Fibroblast of skin of left quadriceps (primary cell): ENCODE measurements around the gene CRIP1.

Source experiments
- DNase-seq, 2 experiments: peaks; one replicate each; pipeline ENCODE4 v3.0.0-alpha.2; 2013; ENCODE audit warnings: low read depth in 2 of 2

CRIP1 gene, protein sequence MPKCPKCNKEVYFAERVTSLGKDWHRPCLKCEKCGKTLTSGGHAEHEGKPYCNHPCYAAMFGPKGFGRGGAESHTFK

DNA sequence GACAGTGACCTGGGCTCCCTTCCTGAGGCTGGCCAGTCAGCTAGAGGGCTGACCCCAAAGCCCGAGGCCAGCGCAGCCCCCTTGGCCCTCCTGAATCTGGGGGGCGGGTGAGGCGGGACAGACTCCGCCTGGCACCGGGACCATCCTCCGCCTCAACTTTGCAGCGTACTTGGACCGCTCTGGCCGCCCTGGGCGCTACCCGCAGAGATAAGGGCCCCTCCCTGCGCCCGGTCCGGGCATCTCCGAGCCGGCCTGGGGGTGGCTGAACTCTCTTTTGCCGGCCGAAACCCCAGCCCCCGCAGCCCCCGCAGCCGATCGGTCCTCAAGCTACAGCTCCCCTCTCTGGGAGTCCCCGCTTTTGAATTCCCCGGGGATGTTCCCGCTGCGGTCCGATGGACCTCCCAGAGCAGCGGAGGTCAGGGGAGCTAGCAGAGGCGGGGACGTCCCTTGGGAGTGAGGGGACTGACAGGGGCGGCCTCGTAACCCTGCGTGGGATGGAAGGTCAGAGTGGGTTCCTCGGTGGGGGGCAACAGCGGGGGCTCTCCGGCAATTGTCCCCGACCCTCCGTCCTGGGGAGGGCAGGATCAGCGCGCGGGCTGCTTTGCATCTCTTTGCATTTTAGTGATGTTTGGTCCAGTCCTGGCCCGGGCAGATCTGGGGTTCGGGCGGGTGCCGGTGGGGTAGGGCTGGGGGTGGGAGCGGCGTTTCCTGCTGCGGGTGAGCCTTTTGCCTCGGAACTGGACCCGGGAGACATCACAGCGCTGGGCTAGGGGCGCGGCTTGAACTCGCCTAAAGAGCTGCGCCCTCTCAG, at the start of gene CRIP1:
CRIP1 (plus strand) TSS at position 724 of the 811 bp plus-strand sequence. CDS start 374 bp downstream, outside the sequence.
- DNase-seq, result no peak

DNA sequence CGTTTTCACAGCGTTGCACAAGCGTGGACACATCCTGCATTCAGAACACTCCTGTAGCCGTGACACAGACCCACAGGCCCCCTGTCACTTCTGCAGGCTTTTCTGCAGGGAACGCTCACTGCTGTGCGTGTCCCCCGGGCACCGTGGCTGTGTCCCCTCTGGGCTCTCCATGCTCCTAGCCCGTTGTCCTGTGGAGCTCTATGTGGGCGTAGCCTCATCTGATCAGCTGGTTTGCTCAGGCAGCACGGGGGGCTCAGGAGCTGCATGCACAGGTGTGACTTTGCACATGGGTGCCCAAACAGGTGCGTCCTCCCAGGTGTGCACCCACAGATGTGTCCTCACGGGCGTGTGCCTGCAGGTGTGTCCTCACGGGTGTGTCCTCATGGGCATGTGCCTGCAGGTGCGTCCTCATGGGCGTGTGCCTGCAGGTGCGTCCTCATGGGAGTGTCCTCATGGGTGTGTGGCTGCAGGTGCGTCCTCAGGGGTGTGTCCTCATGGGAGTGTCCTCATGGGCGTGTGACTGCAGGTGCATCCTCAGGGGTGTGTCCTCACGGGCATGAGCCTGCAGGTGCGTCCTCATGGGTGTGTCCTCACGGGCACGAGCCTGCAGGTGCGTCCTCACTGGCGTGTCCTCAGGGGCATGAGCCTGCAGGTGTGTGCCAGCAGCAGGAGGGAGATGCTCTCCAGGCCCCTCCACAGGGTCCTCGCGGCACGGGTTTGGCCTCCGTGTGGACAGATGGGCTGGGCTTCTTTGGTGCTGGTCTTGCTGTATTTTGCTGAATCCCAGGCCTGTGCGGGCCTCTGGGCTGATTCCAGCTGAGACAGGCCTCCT, 49.6 kb upstream of the CRIP1 start:
- no peak for DNase-seq

DNA sequence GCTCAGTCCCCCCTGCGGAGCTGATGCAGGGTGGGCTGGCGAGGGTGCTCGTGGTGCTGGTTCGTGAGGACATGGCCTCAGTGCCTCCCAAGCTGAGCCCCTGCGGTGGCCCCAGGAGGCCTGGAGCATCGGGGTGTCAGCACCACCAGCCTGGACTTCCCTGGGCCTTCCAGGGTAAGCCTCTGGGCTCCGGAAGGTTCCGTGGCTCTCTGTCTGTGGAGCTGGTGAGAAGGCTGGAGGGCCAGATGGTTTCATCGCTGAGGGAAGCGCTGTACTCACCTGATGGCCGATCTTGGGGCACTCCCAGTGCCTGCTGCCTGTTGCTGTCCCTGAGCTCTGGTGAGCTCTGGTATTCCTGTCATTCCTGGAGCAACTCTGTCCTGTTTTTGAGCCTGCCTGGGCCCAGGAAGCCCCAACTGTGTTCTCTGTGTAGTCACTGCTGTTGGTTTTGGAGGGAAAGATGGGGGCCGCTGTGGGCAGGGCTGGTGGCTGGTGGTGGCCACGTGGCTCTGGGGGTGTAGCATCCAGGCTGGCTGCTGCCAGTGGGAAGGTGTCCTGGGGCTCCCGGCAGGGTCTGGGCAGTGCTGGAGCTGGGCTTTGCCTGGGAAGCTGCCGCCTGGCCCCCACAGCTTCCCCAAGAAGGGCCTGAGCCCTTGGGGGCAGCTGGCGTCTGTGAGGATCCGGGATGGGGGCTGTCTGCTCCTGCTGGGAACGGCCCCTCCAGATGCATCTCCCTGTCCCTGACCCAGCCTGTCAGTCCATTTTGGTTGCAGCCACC, 48.8 kb upstream of the CRIP1 start:
- no peak for DNase-seq

DNA sequence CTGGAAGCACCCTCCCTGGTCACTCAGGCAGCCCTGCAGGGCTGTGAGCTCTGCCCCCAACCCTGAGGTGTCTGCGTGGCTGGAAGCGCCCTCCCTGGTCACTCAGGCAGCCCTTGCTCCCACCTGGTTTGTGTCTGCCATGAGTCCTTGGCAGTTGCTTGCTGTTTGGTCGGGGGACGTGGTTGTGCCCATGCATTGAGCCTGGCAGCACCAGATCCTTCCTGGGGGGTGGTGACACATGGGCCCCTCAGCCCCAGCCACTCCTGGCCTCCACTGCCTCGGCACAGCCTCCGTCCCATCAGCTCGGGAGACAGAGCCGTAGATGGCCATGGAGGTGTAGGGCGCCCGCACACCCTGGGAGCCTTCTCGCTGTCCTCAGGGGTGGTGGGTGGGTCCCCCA, 47.5 kb upstream of the CRIP1 start:
- no peak for DNase-seq

DNA sequence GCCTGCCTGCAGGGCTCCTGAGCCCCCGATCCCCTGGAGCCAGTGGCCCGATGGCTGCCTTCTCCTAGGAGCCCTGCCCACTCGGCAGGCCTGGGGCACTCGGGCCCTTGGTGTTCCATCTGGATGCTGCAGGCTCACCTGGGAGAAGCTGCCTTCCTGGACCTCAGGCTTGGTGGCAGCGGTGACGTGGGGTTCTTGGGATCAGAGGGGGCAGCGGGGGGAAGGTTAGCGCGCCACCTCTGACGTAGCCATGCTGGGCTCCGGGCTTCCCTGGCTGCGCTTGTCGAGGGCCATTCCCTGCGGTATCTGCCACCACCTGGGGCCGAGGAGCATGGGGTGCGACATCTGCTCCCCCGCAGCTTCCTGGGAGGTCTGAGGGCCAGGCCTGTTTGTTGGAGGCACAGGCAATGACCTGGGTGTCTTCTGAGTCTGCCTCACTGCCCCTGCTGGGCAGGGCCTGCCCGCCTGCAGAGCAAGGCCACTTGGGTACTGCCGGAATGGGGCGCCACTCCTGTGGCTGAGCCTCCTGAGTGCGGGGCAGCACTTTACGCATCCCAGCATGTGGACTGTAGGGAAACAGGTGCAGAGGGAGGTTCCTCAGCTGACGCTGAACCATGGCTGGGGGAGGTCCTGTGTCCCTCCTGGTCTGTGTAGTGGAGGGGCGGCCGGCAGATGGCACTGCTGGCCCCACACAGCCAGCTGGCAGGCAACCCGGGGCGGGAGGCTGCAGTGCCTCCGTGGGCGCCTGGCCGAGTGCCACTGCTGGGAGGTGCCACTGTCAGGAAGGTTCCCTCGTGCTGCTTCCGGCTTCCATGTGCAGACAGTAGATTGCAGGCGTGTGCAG, 46.8 kb upstream of the CRIP1 start:
- no peak for DNase-seq

DNA sequence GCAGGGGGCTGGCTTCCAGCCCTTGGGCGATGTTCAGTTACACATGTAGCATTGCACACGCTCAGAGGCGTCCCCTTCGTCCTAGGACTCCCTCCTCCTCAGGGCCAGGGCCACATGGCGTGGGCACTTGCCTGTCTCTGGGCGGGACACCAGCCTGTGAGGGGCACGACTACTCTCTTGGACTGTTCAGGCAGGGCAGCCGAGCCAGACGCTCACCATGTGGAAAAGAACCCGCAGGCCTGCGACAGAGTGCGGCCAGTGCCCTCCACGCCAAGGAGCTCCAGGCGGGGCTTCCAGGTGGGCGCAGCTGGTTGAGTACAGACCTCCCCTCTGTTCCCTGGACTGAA, 46.2 kb upstream of the CRIP1 start:
- no peak for DNase-seq

DNA sequence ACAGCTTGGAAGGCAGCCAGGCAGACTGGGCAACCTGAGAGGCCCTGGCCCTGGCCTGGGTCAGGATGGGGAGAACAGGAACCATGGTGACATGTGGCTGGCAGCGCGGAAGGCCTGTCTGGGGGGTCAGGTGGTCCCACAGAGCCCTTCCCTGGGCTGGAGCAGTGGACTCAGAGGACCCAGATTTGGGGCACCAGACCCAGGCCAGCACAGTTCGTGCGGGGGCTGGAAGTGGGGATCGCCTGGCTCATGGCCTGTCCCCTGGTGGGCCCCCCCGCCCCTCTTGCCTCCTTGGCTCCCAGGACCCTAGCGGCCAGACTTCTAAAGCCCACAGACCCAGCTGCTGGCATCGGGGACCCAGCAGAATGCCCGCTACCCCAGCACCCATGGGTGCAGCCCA, 45.7 kb upstream of the CRIP1 start:
- no peak for DNase-seq

DNA sequence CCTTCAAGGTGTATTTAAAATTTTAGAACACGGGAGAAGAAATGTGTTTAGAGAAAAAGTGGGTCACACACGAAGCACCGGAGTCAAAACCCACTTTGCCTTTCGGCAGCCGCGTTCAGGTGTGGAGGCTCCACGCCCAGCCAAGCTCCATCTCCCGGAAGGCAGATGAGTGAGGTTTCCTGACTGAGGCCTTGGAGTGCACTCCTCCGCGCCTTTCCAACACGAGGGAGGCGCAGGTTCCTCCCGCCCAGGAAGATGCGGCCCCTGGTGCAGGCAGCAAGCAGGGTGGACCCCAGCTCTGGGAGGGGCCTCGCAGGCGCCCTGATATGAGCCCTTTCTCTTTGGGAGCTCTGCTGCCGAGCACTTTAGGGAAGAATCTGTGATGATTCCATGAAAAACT, 44.6 kb upstream of the CRIP1 start:
- no peak for DNase-seq

DNA sequence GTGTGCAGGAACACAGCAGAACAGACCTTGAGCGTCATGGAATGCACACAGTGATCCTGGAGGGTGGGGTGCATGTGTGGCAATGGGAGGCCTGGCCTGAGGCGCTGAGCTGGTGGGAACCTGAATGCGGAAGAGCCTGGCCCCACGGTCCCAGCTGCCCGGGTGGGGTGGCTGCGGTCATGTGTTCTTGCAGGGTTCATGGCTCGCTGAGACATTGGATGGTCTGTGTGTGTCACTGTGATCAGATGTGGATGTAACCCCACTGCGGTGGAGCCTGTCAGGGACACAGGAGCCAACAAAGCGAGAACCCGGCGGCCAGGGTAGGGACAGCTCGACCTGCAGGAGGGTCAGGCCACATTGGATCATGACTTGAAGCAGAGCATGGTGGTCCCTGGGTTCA, 43.9 kb upstream of the CRIP1 start:
- DNase-seq, result no peak

DNA sequence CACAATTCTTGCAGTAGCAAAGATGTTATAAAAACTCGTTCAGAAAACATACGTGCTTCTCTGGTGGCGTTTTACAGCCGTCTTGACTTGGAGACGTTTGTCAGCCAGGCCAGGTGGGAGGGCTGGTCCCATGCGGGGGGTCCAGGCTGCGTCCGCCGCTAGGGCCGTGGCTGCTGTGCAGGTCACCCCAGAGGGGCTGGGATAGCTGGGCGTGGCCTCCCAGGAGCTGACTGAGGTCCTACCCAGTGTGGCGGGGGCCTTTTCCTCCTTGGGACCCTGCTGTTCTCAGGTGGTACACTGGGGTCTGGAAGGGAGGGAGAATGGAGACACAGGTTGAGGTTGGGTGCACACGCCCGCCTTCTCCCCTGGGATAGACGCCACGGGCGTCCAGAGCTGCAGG, 41.8 kb upstream of the CRIP1 start:
- no peak for DNase-seq

DNA sequence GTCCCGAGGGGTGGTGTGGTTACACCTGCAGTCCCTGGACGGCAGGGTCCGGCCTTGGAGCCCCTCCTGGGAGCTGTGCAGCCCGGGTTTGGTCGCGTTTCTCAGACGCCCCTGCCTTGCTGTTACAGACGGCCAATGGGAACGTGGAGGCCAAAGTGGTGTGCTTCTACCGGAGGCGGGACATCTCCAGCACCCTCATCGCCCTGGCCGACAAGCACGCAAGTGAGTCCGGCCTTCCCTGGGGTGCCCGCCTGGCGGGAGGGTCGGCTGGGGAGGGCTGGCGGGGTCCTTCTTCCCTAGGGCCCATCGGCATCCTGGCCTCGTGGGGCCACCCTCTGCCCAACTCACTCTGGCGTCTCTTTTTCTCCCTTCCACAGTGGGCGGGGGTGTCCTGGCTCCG, 41.4 kb upstream of the CRIP1 start:
- DNase-seq, result no peak

DNA sequence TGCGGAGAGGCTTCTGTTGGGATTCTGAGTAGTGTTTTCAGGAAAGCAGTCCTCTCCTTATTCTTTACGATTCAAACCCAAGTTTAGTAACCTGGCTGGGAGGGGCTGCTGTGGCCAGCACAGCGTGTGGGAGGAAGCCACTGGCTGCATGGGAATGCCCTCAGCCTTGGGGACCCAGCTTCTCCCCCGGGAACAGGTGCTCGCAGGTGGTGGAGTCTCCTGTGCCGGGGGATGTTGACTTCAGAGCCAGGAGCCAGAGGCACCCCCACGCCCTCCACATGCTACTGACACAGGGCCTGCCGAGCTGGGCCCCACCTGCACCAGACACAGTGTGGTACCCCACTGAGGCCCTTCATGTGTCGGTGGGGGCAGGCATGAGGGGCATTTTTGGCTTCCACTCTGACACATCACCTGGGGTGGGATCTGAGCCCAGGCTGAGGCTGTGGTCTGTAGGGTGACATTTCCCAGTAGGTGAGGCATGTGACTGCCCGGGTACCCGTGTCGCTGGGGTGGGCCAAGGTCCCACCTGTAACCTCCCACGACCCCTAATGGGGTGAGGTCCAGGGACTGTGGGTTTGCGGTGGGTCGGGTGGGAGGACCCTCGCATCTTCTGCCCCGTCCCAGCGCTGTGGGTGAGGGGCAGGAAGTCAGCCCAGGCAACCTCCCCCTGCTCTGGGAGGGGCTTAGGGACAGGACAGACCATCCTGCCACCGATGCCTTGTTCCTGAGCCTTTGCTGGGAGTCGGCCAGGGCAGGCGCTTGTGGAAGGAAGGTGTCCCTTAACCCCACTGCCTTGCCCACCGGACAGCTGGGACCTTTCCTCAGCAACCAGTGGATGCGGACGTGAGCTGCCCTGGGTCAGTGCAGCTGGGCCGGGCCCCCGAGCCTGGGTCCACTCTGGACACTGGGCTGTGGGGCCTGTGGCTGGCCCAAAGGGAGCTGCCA, 40.5 kb upstream of the CRIP1 start:
- DNase-seq, result no peak

DNA sequence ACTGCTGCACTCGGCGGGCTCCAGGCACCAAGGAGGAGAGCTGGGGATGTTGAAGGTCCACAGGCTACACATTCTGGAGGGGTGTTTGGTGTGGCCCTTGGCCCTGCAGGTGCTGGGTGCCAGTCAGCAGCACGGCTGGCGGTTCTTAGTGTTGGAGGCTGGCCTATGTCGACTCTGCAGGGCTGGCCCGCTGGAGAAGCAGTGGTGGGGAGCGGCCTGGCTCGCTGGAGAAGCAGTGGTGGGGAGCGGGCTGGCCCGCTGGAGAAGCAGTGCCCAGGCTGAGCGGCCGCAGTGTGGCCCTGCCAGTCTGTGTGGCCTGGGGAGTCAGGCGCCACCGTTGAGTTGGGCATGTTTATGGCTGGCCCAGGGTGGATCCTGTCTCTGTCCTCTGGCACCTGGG, 39.7 kb upstream of the CRIP1 start:
- no peak for DNase-seq

DNA sequence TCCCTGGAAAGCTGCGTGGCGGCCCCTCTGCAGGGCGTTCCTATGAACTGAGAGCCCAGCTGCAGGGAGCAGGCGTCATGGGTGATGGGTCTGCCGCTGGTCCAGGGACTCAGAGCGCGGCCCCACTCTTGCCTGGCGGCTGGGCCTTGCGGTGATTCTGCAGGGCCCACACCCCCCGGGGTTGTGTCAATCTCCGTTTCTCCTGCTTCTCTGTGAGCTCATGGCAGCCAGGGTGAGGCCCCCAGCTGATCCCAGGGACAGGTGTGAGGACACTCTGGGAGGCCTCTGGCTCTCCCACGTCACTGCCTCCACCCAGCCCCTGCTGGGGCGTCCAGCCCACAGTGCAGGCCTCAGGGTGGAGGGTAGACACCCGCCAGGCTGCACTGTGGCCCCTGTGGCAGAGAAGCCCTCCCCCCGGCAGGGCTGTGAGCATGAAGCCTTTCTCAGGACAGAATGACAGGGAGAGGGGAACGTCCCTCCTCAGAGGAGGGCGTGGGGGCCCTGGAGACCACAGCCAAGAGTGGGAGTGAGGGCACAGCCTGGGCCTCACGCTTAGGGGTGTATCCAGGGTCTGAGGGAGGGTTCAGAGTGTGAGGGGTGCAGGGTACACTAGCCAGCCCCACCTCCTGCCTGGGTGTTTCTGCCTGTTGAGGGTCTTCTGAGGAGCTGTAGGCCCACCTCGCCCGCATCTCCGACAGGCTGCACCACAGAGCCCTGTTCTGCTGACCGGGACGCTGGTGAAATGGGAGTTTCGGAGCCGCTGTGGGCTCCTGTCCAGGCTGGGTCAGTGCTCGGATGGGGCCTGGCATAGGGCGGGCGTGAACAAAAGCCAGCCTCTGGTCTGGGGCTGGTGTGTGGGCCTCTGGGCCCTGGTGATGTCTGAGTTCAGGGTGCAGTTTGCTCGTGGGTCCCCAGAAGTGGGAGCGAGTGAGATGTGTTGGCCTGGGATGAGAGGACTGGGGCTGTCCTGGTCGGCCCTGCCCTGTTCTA, 38.7 kb upstream of the CRIP1 start:
- DNase-seq, result no peak

DNA sequence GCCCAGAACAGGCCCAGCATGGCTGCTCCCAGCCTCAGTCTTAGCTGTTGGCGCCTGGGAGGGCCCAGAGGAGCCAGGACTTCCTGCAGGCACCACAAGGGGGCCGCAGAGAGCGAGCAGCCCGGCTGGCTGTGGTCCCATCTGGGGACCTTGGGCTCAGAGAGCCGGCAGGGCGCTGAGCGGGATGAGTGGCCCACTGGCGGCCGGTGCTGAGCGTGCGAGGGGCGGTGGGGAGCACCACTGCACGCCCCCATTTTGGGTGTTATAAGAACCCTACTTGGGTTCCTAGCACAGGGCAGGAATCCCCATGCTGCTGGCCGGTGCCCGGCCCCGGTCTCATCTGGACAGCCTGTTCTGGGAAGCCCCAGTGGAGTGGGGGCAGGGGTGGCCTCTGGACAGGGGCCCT, 38.0 kb upstream of the CRIP1 start:
- peak; percentile 13 to 14 for DNase-seq

DNA sequence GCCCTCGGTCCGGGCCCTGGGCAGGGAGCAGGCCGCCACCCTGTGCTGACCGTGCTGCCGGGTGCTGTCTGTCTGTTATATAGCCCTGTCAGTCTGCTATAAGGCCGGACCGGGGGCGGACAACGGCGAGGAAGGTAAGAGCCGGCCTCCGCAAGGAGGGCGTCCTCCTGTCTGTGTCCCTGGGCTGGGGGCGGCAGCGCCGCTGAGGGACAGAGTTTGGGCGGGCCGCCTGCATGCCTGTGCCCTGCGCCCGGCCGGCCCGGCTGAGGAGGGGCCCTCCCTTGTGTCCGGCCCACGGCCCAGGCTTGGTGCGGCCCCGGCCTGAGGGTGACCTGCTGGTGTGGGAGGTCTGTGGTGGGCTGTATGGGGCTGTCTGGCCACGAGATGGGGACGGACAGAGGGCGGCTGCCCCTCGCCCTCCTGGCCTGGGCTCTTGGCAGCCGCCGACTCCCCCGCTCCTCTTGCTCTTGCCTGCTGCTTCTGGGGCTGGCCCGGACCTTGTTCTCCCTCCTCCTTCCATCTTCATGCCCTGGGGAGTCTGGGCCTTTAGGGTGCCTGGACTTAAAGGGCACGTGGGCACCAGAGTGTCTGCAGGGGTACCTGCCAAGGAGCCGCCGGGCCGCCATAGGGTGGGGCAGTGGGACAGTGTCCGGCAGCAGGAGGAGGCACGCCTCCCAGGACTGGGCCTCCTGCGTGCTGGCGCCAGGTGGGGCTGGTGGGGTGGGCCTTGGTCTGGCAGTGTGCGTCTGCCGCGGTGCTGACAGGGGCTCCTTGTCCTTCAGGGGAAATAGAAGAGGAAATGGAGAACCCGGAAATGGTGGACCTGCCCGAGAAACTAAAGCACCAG, 37.2 kb upstream of the CRIP1 start:
- no peak for DNase-seq

DNA sequence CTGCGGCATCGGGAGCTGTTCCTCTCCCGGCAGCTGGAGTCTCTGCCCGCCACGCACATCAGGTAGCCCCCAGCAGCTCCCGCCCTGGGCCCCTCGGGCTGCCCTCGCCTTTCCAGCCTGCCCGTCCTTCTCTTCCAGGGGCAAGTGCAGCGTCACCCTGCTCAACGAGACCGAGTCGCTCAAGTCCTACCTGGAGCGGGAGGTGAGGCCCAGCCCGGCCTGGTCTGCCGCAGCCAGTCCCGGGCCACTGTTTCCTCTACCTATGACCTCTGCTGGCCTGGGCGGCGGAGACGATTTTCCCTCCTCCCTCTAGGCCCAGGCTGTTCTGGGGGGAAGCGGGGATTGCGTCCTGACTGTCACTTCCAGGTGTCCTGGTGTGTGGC, 36.6 kb upstream of the CRIP1 start:
- DNase-seq, result no peak
